ENCODE data around the gene GNAZ. TPM values are rescaled to one million over a fixed set of nuclear protein-coding genes. Genes with fewer than 3 reads are reported as not detected.

Gene GNAZ
- total RNA-seq, 1 experiment from 2014 or later = 0.82 TPM

GRCh38 chr22:23053912-23054530 is 16.3 kb upstream of the GNAZ start:
- Mint-ChIP-seq H3K27ac (ENCODE audit: low read depth, unreplicated experiment) (no peak overlapping the region), H3K4me1 (ENCODE audit: insufficient read depth, unreplicated experiment) (no peaks in the 10 kb centered on the region), H3K4me3 (ENCODE audit: unreplicated experiment) (no peak overlapping the region), H3K9me3 (ENCODE audit: unreplicated experiment) (peaks cover 28% of the 10 kb centered on the region), H3K36me3 (ENCODE audit: insufficient read depth, unreplicated experiment) (no peaks in the 10 kb centered on the region), H3K27me3 (ENCODE audit: insufficient read depth, unreplicated experiment) (peaks cover 50% of the 10 kb centered on the region)
- ChIA-PET CTCF (interaction anchor here (0.7 kb wide), 1 partner anchor 625 kb away, joined by 3 read pairs; no protein-coding TSS in a partner anchor), POLR2A (no interaction called here)
- BruUV-seq (replicated peaks) = no TSS peak
- intact Hi-C loops (cut with micrococcal nuclease) = no loop called here
- no peak for TF ChIP-seq CTCF (IDR thresholded peaks at IDR 0.05; ENCODE audit: unreplicated experiment)
- no peak for DNase-seq (ENCODE audit: unreplicated experiment)

- no peak for TF ChIP-seq CTCF (IDR thresholded peaks at IDR 0.05; ENCODE audit: unreplicated experiment)
- intact Hi-C loops (cut with micrococcal nuclease) = no loop called here
- no peaks in the 10 kb centered on the region for H3K36me3 Mint-ChIP-seq (ENCODE audit: insufficient read depth, unreplicated experiment)
- H3K4me3 Mint-ChIP-seq (ENCODE audit: unreplicated experiment) = no peak overlapping the region
- DNase-seq (ENCODE audit: unreplicated experiment) = no peak
- peaks cover 22% of the 10 kb centered on the region for H3K9me3 Mint-ChIP-seq (ENCODE audit: unreplicated experiment)
- no TSS peak for BruUV-seq (replicated peaks)
- POLR2A ChIA-PET = no interaction called here
- no peak overlapping the region for H3K27ac Mint-ChIP-seq (ENCODE audit: low read depth, unreplicated experiment)
- CTCF ChIA-PET = no interaction called here
- H3K4me1 Mint-ChIP-seq (ENCODE audit: insufficient read depth, unreplicated experiment) = no peaks in the 10 kb centered on the region
- peaks cover 43% of the 10 kb centered on the region for H3K27me3 Mint-ChIP-seq (ENCODE audit: insufficient read depth, unreplicated experiment)
These were observed 15.6 kb upstream of the GNAZ start for GRCh38 chr22:23054531-23055257.

GRCh38 chr22:23055449-23056179 is 14.7 kb upstream of the GNAZ start:
- ChIA-PET POLR2A (no interaction called here), CTCF (no interaction called here)
- Mint-ChIP-seq H3K27me3 (ENCODE audit: insufficient read depth, unreplicated experiment) (peaks cover 34% of the 10 kb centered on the region), H3K9me3 (ENCODE audit: unreplicated experiment) (peaks cover 20% of the 10 kb centered on the region), H3K27ac (ENCODE audit: low read depth, unreplicated experiment) (no peak overlapping the region), H3K36me3 (ENCODE audit: insufficient read depth, unreplicated experiment) (no peaks in the 10 kb centered on the region), H3K4me3 (ENCODE audit: unreplicated experiment) (no peak overlapping the region), H3K4me1 (ENCODE audit: insufficient read depth, unreplicated experiment) (no peaks in the 10 kb centered on the region)
- DNase-seq (ENCODE audit: unreplicated experiment) = no peak
- BruUV-seq (replicated peaks) = no TSS peak
- no peak for TF ChIP-seq CTCF (IDR thresholded peaks at IDR 0.05; ENCODE audit: unreplicated experiment)
- intact Hi-C loops (cut with micrococcal nuclease) = no loop called here

GRCh38 chr22:23057331-23057730 is 13.0 kb upstream of the GNAZ start:
- no peak for TF ChIP-seq CTCF (IDR thresholded peaks at IDR 0.05; ENCODE audit: unreplicated experiment)
- intact Hi-C loops (cut with micrococcal nuclease) = no loop called here
- peaks cover 15% of the 10 kb centered on the region for H3K9me3 Mint-ChIP-seq (ENCODE audit: unreplicated experiment)
- CTCF ChIA-PET = no interaction called here
- H3K27ac Mint-ChIP-seq (ENCODE audit: low read depth, unreplicated experiment) = no peak overlapping the region
- H3K4me1 Mint-ChIP-seq (ENCODE audit: insufficient read depth, unreplicated experiment) = no peaks in the 10 kb centered on the region
- BruUV-seq (replicated peaks) = no TSS peak
- POLR2A ChIA-PET = no interaction called here
- no peak for DNase-seq (ENCODE audit: unreplicated experiment)
- H3K36me3 Mint-ChIP-seq (ENCODE audit: insufficient read depth, unreplicated experiment) = no peaks in the 10 kb centered on the region
- no peak overlapping the region for H3K4me3 Mint-ChIP-seq (ENCODE audit: unreplicated experiment)
- H3K27me3 Mint-ChIP-seq (ENCODE audit: insufficient read depth, unreplicated experiment) = peaks cover 25% of the 10 kb centered on the region
